ENCODE measurements around the gene RAPGEF6.

DNA sequence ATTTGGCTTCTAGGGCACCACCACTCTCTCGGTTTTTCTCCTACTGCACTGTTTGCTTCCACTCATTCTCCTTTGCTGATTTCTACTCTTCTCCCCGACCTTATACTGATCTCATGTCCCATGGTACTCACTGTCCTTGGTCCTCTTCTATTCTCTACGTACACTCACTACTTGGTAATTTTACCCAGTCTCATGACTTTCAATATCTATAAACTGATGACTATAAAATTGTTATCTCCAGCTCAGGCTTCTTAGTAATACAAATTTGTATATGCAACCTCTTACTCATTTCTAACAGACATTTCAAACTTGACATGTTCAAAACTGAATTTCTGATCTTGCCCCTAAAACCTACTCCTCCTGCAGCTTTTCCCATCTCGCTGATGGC, 4.1 kb downstream of the RAPGEF6 start:
- TF ChIP-seq RNF2 (IDR thresholded peaks at IDR 0.05) (no peak), NFATC3 (IDR thresholded peaks at IDR 0.05) (no peak), KDM1A (IDR thresholded peaks at IDR 0.05) (no peak), KHSRP (IDR thresholded peaks at IDR 0.05) (no peak), POLR2AphosphoS5 (IDR thresholded peaks at IDR 0.05; ENCODE audit: control insufficient read depth, insufficient read depth, low read depth, low read length) (no peak), BRF1 (IDR thresholded peaks at IDR 0.05; ENCODE audit: borderline replicate concordance, extremely low read depth, insufficient read length) (no peak), ZNF274 (IDR thresholded peaks at IDR 0.05; ENCODE audit: borderline replicate concordance, low read depth, low read length) (no peak), CEBPB (tag; IDR thresholded peaks at IDR 0.05) (no peak)
- TF ChIP-seq, protein P1, sequence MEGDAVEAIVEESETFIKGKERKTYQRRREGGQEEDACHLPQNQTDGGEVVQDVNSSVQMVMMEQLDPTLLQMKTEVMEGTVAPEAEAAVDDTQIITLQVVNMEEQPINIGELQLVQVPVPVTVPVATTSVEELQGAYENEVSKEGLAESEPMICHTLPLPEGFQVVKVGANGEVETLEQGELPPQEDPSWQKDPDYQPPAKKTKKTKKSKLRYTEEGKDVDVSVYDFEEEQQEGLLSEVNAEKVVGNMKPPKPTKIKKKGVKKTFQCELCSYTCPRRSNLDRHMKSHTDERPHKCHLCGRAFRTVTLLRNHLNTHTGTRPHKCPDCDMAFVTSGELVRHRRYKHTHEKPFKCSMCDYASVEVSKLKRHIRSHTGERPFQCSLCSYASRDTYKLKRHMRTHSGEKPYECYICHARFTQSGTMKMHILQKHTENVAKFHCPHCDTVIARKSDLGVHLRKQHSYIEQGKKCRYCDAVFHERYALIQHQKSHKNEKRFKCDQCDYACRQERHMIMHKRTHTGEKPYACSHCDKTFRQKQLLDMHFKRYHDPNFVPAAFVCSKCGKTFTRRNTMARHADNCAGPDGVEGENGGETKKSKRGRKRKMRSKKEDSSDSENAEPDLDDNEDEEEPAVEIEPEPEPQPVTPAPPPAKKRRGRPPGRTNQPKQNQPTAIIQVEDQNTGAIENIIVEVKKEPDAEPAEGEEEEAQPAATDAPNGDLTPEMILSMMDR (IDR thresholded peaks at IDR 0.05 in 2 of 3, conservative IDR thresholded peaks at IDR 0.05 in 1 of 3; ENCODE audit: insufficient read depth in 2 of 3, low read depth in 1 of 3, low read length in 3 of 3) = no peak
- TF ChIP-seq, protein P2, sequence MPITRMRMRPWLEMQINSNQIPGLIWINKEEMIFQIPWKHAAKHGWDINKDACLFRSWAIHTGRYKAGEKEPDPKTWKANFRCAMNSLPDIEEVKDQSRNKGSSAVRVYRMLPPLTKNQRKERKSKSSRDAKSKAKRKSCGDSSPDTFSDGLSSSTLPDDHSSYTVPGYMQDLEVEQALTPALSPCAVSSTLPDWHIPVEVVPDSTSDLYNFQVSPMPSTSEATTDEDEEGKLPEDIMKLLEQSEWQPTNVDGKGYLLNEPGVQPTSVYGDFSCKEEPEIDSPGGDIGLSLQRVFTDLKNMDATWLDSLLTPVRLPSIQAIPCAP (CRISPR knock-in tag; IDR thresholded peaks at IDR 0.05; ENCODE audit: borderline replicate concordance) = no peak

Data from K562 (cell line).